SK-N-SH (cell line): ENCODE measurements around the gene UCHL5. TPM values are rescaled to one million over a fixed set of nuclear protein-coding genes. Genes with fewer than 3 reads are reported as not detected.

ENCODE experiments used
- CTCF ChIA-PET: fragments of 300-600, 350-600 bp; formaldehyde crosslinking; extraction: SDS; loops from one replicate; lab custom pipeline; 2021; lab: Yijun Ruan, JAX
- POLR2A ChIA-PET: fragments of 350-600 bp; sonication (Branson Sonifier 250); formaldehyde crosslinking; extraction: SDS; loops from one replicate; lab custom pipeline; 2020; ENCODE audit warnings: antibody characterized with exemption, inconsistent platforms; lab: Yijun Ruan, JAX
- DNase-seq: peaks from one replicate; pipeline ENCODE4 v3.0.0; 2012
- H2AFZ ChIP-seq: fragments of 200-600 bp; sonication (generic); 2 replicates; pipeline ENCODE4 v1.8.1; 2016; ENCODE audit warnings: antibody characterized with exemption, mild to moderate bottlenecking, low read depth
- H3F3A ChIP-seq: fragments of 200-600 bp; sonication (generic); replicated peaks from 2 replicates; pipeline ENCODE3; 2016; ENCODE audit warnings: antibody characterized with exemption, mild to moderate bottlenecking; ENCODE audit not compliant: insufficient read depth
- H3K27ac ChIP-seq, 2 experiments: fragments of 200-500 bp in 1 of 2; fragments of 200-600 bp in 1 of 2; sonication (Bioruptor generic) in 1 of 2; sonication (generic), shearing (Covaris generic) in 1 of 2; 2 replicates each; pipeline versions ENCODE4 v1.5.1 to v1.6.1; 2014 to 2016; ENCODE audit warnings: low read depth in 2 of 2, inconsistent platforms in 1 of 2, low read length in 1 of 2, mild to moderate bottlenecking in 1 of 2, mixed read lengths in 1 of 2
- H3K27me3 ChIP-seq: fragments of 200-600 bp; sonication (generic), shearing (Covaris generic); 2 replicates; pipeline ENCODE4 v1.6.1; 2016; ENCODE audit warnings: mixed run types; ENCODE audit not compliant: insufficient read depth
- H3K36me3 ChIP-seq, 2 experiments: fragments of 200-500 bp in 1 of 2; fragments of 200-600 bp in 1 of 2; sonication (Bioruptor generic) in 1 of 2; sonication (generic) in 1 of 2; replicated peaks in 1 of 2; 2 replicates each; pipeline versions ENCODE3 to v1.5.1; 2014 to 2016; ENCODE audit warnings: low read length in 1 of 2, mild to moderate bottlenecking in 1 of 2; ENCODE audit not compliant: insufficient read depth in 2 of 2, control insufficient read depth in 1 of 2
- H3K4me1 ChIP-seq, 2 experiments: fragments of 200-500 bp in 1 of 2; fragments of 200-600 bp in 1 of 2; sonication (Bioruptor generic) in 1 of 2; sonication (generic), shearing (Covaris generic) in 1 of 2; 2 replicates each; pipeline versions ENCODE4 v1.5.1 to v1.6.1; 2014 to 2016; ENCODE audit warnings: low read depth in 1 of 2, low read length in 1 of 2, mixed run types in 1 of 2; ENCODE audit not compliant: insufficient read depth in 2 of 2, control insufficient read depth in 1 of 2
- H3K4me2 ChIP-seq: fragments of 200-600 bp; sonication (generic), shearing (Covaris generic); 2 replicates; pipeline ENCODE4 v1.6.1; 2017; ENCODE audit warnings: mixed run types
- H3K4me3 ChIP-seq, 2 experiments: fragments of 200-500 bp in 1 of 2; fragments of 200-600 bp in 1 of 2; sonication (Bioruptor generic) in 1 of 2; sonication (generic), shearing (Covaris generic) in 1 of 2; 2 replicates each; pipeline versions ENCODE4 v1.5.1 to v1.8.1; 2014 to 2016; ENCODE audit warnings: low read depth in 2 of 2, inconsistent platforms in 1 of 2, low read length in 1 of 2, mild to moderate bottlenecking in 1 of 2, mixed read lengths in 1 of 2, moderate library complexity in 1 of 2
- H3K79me2 ChIP-seq: fragments of 200-600 bp; sonication (generic); 2 replicates; pipeline ENCODE4 v1.8.1; 2017; ENCODE audit warnings: mild to moderate bottlenecking; ENCODE audit not compliant: insufficient read depth
- H3K9ac ChIP-seq: fragments of 200-600 bp; sonication (generic); 2 replicates; pipeline ENCODE4 v1.6.1; 2017; ENCODE audit warnings: mixed run types
- H3K9me2 ChIP-seq: fragments of 200-600 bp; sonication (generic); 2 replicates; pipeline ENCODE4 v1.6.1; 2017; ENCODE audit warnings: mixed run types
- H3K9me3 ChIP-seq: fragments of 200-600 bp; sonication (generic); 2 replicates; pipeline ENCODE4 v1.6.1; 2017; ENCODE audit warnings: mixed run types, mild to moderate bottlenecking, moderate library complexity
- H4K20me1 ChIP-seq: fragments of 200-600 bp; sonication (generic); 2 replicates; pipeline ENCODE4 v1.6.1; 2017; ENCODE audit warnings: mild to moderate bottlenecking, mixed run types; ENCODE audit not compliant: insufficient read depth
- CHD2 ChIP-seq: fragments of 150-350 bp; IDR thresholded peaks from 2 replicates; pipeline ENCODE4 v1.6.1; 2018; ENCODE audit warnings: low read length; ENCODE audit not compliant: partially characterized antibody
- CTCF ChIP-seq: fragments of 200-600 bp; sonication (generic); IDR thresholded peaks from 2 replicates; pipeline ENCODE4 v1.6.1; 2017; ENCODE audit warnings: antibody characterized with exemption, mild to moderate bottlenecking, moderate library complexity
- EP300 ChIP-seq, 2 experiments: IDR thresholded peaks; 2 replicates each; pipeline versions ENCODE4 v1.4.0 to v1.6.1; 2012; ENCODE audit warnings: borderline replicate concordance in 1 of 2, low read depth in 1 of 2, low read length in 1 of 2
- FOXM1 ChIP-seq: IDR thresholded peaks from 2 replicates; pipeline ENCODE4 v1.4.0; 2012; ENCODE audit warnings: low read depth, mild to moderate bottlenecking
- GABPA ChIP-seq: IDR thresholded peaks from 2 replicates; pipeline ENCODE4 v1.4.0; 2012; ENCODE audit warnings: low read depth, mild to moderate bottlenecking
- IRF3 ChIP-seq: fragments of 150-350 bp; IDR thresholded peaks from 2 replicates; pipeline ENCODE4 v1.6.1; 2016; ENCODE audit warnings: mild to moderate bottlenecking, low read depth, low read length
- PBX3 ChIP-seq: IDR thresholded peaks from 2 replicates; pipeline ENCODE4; 2012
- POLR2AphosphoS5 ChIP-seq: IDR thresholded peaks from 2 replicates; pipeline ENCODE4 v1.6.1; 2012; ENCODE audit warnings: low read depth, low read length
- RFX5 ChIP-seq: IDR thresholded peaks from 2 replicates; pipeline ENCODE4 v1.6.1; 2012; ENCODE audit warnings: mild to moderate bottlenecking, improper control_type of control experiment, low read length
- TAF1 ChIP-seq: IDR thresholded peaks from 2 replicates; pipeline ENCODE4 v1.6.1; 2012; ENCODE audit warnings: low read depth, mild to moderate bottlenecking, low read length, moderate library complexity, borderline replicate concordance
- TCF12 ChIP-seq: IDR thresholded peaks from 2 replicates; pipeline ENCODE4 v1.4.0; 2012
- TEAD4 ChIP-seq: IDR thresholded peaks from 2 replicates; pipeline ENCODE4 v1.4.0; 2012; ENCODE audit warnings: mild to moderate bottlenecking, borderline replicate concordance; ENCODE audit not compliant: insufficient read depth
- WGBS: methylation state at CpG from one replicate; pipeline ENCODE4 v1.1.6; 2017; ENCODE audit warnings: low lambda C conversion rate; 5-methylcytosine and 5-hydroxymethylcytosine counted together
- polyA plus RNA-seq, 3 experiments: library from polyadenylated mRNA; depleted of rRNA; stranded (reverse); fragments of >200 nt; gene quantifications; 2 replicates each; pipeline ENCODE4 v1.2.3, GENCODE V29; 2012

The UCHL5 gene
- polyA plus RNA-seq, 1 of the 3 experiments (the other 2 are of a cell fraction): 14.9 TPM

- Histone ChIP-seq H4K20me1 (no peaks in the 10 kb centered on the region), H3K79me2 (no peaks in the 10 kb centered on the region), H2AFZ (no peak overlapping the region), H3K4me2 (no peak overlapping the region)
- WGBS: 94% methylated on average over 13 of the region's 13 CpGs
- POLR2A ChIA-PET: no interaction called here
- DNase-seq: no peak
- TF ChIP-seq FOXM1 (no peak), TEAD4 (no peak), IRF3 (no peak), TCF12 (no peak)
- TF ChIP-seq, all 33 proteins: peak for 0
- no peak overlapping the region for H3K9ac ChIP-seq
- no peaks in the 10 kb centered on the region for H3K27me3 ChIP-seq
- H3K27ac ChIP-seq: no peak overlapping the region
- no peaks in the 10 kb centered on the region for H3K36me3 ChIP-seq
- H3F3A ChIP-seq: no peaks in the 10 kb centered on the region
- no peaks in the 10 kb centered on the region for H3K9me3 ChIP-seq
- CTCF ChIA-PET: no interaction called here
- no peak overlapping the region for H3K4me3 ChIP-seq
- H3K9me2 ChIP-seq: no peaks in the 10 kb centered on the region
- no peaks in the 10 kb centered on the region; a peak in 2 of 4 replicates for H3K4me1 ChIP-seq
Observed at GRCh38 chr1:192979542-192979941, 79.6 kb downstream of the UCHL5 start.

- Histone ChIP-seq H3K9me3 (no peaks in the 10 kb centered on the region), H3K9ac (no peak overlapping the region), H3K9me2 (no peaks in the 10 kb centered on the region), H3K4me2 (no peak overlapping the region), H3K27me3 (no peaks in the 10 kb centered on the region), H3K79me2 (no peaks in the 10 kb centered on the region), H4K20me1 (no peaks in the 10 kb centered on the region), H3K4me1 (no peaks in the 10 kb centered on the region; a peak in 2 of 4 replicates), H3F3A (no peaks in the 10 kb centered on the region), H3K36me3 (no peaks in the 10 kb centered on the region), H3K4me3 (no peak overlapping the region), H2AFZ (no peak overlapping the region), H3K27ac (no peak overlapping the region)
- ChIA-PET POLR2A (no interaction called here), CTCF (interaction anchor here (0.6 kb wide), 1 partner anchor 241 kb away, joined by 3 read pairs; no protein-coding TSS in a partner anchor)
- DNase-seq: no peak
- TF ChIP-seq TEAD4 (no peak), TAF1 (no peak), GABPA (no peak), EP300 (IDR thresholded peaks at IDR 0.05; ENCODE audit: borderline replicate concordance in 1 of 2, low read depth in 1 of 2, low read length in 1 of 2) (no peak), CHD2 (no peak), PBX3 (no peak), RFX5 (no peak), POLR2AphosphoS5 (no peak), CTCF (no peak)
- 89% methylated on average over 8 of the region's 8 CpGs for WGBS
Observed at GRCh38 chr1:192978195-192978710, 80.9 kb downstream of the UCHL5 start.
